DMS153 (cell line): ENCODE measurements around the gene MED4.

ENCODE experiments used
- DNase-seq: peaks from one replicate; lab custom pipeline; 2025; lab: John Stamatoyannopoulos, UW

The MED4 gene

GRCh38 chr13:48094781-48095502 is at the start of gene MED4:
MED4 (minus strand) TSS chr13:48095104; CDS start chr13:48095078, 26 bp downstream.
- peak; percentile 77 for DNase-seq

- DNase-seq: no peak
Measured at GRCh38 chr13:48144413-48145035, 49.6 kb upstream of the MED4 start.

- no peak for DNase-seq
Measured at GRCh38 chr13:48142436-48142835, 47.5 kb upstream of the MED4 start.

GRCh38 chr13:48138270-48138669 is 43.4 kb upstream of the MED4 start:
- DNase-seq: no peak

- DNase-seq: no peak
Measured at GRCh38 chr13:48132961-48133360, 38.1 kb upstream of the MED4 start.

- no peak for DNase-seq
Measured at GRCh38 chr13:48131533-48131932, 36.6 kb upstream of the MED4 start.

GRCh38 chr13:48126944-48127830 is 32.3 kb upstream of the MED4 start:
- DNase-seq: peak; percentile 25

GRCh38 chr13:48125794-48126228 is 30.9 kb upstream of the MED4 start:
- no peak for DNase-seq

GRCh38 chr13:48123812-48124211 is 28.9 kb upstream of the MED4 start:
- DNase-seq: peak; percentile 6

GRCh38 chr13:48121733-48122132 is 26.8 kb upstream of the MED4 start:
- DNase-seq: no peak

GRCh38 chr13:48120241-48120640 is 25.3 kb upstream of the MED4 start:
- DNase-seq: no peak

GRCh38 chr13:48118030-48118429 is 23.1 kb upstream of the MED4 start:
- no peak for DNase-seq

GRCh38 chr13:48116808-48117207 is 21.9 kb upstream of the MED4 start:
- DNase-seq: no peak

- no peak for DNase-seq
Measured at GRCh38 chr13:48113756-48114130, 18.8 kb upstream of the MED4 start.

GRCh38 chr13:48112896-48113755 is 18.2 kb upstream of the MED4 start:
- DNase-seq: no peak

- DNase-seq: no peak
Measured at GRCh38 chr13:48110931-48111721, 16.2 kb upstream of the MED4 start.

GRCh38 chr13:48110132-48110868 is 15.4 kb upstream of the MED4 start:
- DNase-seq: no peak

GRCh38 chr13:48108106-48108505 is 13.2 kb upstream of the MED4 start:
- DNase-seq: no peak

- no peak for DNase-seq
Measured at GRCh38 chr13:48097793-48098192, 2.9 kb upstream of the MED4 start.

- no peak for DNase-seq
Measured at GRCh38 chr13:48096670-48097069, 1.8 kb upstream of the MED4 start.
